ENCODE results near the gene GAS2L1.

GRCh38 chr22:29269230-29269604, 37.2 kb upstream of the GAS2L1 start:
- TF ChIP-seq EZH2phosphoT487 (conservative IDR thresholded peaks at IDR 0.05; ENCODE audit: low read length) (no peak), CTCF (IDR thresholded peaks at IDR 0.05; ENCODE audit: insufficient read depth, low read length, poor library complexity, severe bottlenecking) (no peak)

Measured in SU-DHL-6 (cell line).